ENCODE data around the gene TBX1. TPM values are rescaled to one million over a fixed set of nuclear protein-coding genes. Genes with fewer than 3 reads are reported as not detected.

The TBX1 gene
- total RNA-seq, 2 donors from 2014 or later: 11.0 to 20.2 TPM

GRCh38 chr22:19811211-19811621 lies 50.6 kb downstream of the TBX1 start:
- Histone ChIP-seq H3K27ac (no peak overlapping the region), H3K4me3 (no peak overlapping the region), H3K4me1 (replicated peaks) (peaks cover 7% of the 10 kb centered on the region), H3K27me3 (replicated peaks; ENCODE audit: insufficient read depth) (no peaks in the 10 kb centered on the region), H3K36me3 (no peaks in the 10 kb centered on the region), H3K9me3 (no peaks in the 10 kb centered on the region)
- WGBS: 65% methylated on average over 12 of the region's 12 CpGs
- intact Hi-C loops (cut with DNase I): no loop called here
- no peak for DNase-seq (ENCODE audit: low spot score)
- TF ChIP-seq POLR2AphosphoS5 (IDR thresholded peaks at IDR 0.05) (no peak), CTCF (IDR thresholded peaks at IDR 0.05) (no peak), POLR2A (IDR thresholded peaks at IDR 0.05) (no peak)

GRCh38 chr22:19811811-19812771 lies 51.5 kb downstream of the TBX1 start:
- intact Hi-C loops (cut with DNase I): no loop called here

GRCh38 chr22:19812910-19813309 lies 52.3 kb downstream of the TBX1 start:
- no peak for DNase-seq (ENCODE audit: low spot score)
- H3K4me1 ChIP-seq (replicated peaks): no peaks in the 10 kb centered on the region
- intact Hi-C loops (cut with DNase I): no loop called here
- H3K9me3 ChIP-seq: no peaks in the 10 kb centered on the region
- 96% methylated on average over 11 of the region's 11 CpGs for WGBS
- H3K27ac ChIP-seq: no peak overlapping the region
- no peak overlapping the region for H3K4me3 ChIP-seq
- TF ChIP-seq POLR2AphosphoS5 (IDR thresholded peaks at IDR 0.05) (no peak), CTCF (IDR thresholded peaks at IDR 0.05) (no peak), POLR2A (IDR thresholded peaks at IDR 0.05) (no peak)
- H3K27me3 ChIP-seq (replicated peaks; ENCODE audit: insufficient read depth): no peaks in the 10 kb centered on the region
- H3K36me3 ChIP-seq: no peaks in the 10 kb centered on the region

More at GRCh38 chr22:19811811-19812771, 51.5 kb downstream of the TBX1 start:
- Histone ChIP-seq H3K9me3 (no peaks in the 10 kb centered on the region), H3K4me1 (replicated peaks) (no peaks in the 10 kb centered on the region), H3K27ac (no peak overlapping the region), H3K4me3 (no peak overlapping the region), H3K36me3 (no peaks in the 10 kb centered on the region), H3K27me3 (replicated peaks; ENCODE audit: insufficient read depth) (no peaks in the 10 kb centered on the region)
- DNase-seq (ENCODE audit: low spot score): no peak
- 75% methylated on average over 35 of the region's 36 CpGs for WGBS
- TF ChIP-seq POLR2AphosphoS5 (IDR thresholded peaks at IDR 0.05) (no peak), CTCF (IDR thresholded peaks at IDR 0.05) (no peak), POLR2A (IDR thresholded peaks at IDR 0.05) (no peak)

- Histone ChIP-seq H3K4me1 (replicated peaks) (no peaks in the 10 kb centered on the region), H3K27me3 (replicated peaks; ENCODE audit: insufficient read depth) (no peaks in the 10 kb centered on the region), H3K27ac (no peak overlapping the region), H3K4me3 (no peak overlapping the region), H3K9me3 (no peaks in the 10 kb centered on the region), H3K36me3 (no peaks in the 10 kb centered on the region)
- intact Hi-C loops (cut with DNase I): no loop called here
- no peak for DNase-seq (ENCODE audit: low spot score)
- TF ChIP-seq POLR2AphosphoS5 (IDR thresholded peaks at IDR 0.05) (no peak), CTCF (IDR thresholded peaks at IDR 0.05) (no peak), POLR2A (IDR thresholded peaks at IDR 0.05) (no peak)
- 89% methylated on average over 5 of the region's 5 CpGs for WGBS
These were observed 53.9 kb downstream of the TBX1 start for GRCh38 chr22:19814428-19814827.

Data from prostate gland (tissue), 2 donors.